Endothelial cell (in vitro differentiated cells): ENCODE measurements around the gene EDDM3A. TPM values are rescaled to one million over a fixed set of nuclear protein-coding genes. Genes with fewer than 3 reads are reported as not detected.
"Not testable (repeated sequence)": the region's sequence is repeated elsewhere in the genome, so short reads cannot be mapped to it uniquely, and the experiment has no call there.

Experiments
- DNase-seq: peaks from one replicate; pipeline ENCODE4 v3.0.0; 2021; ENCODE audit warnings: low spot score
- H3K27ac Mint-ChIP-seq: one replicate; pipeline ENCODE4 v1.8.0; 2021; ENCODE audit warnings: mixed read lengths, inconsistent platforms; ENCODE audit not compliant: unreplicated experiment
- H3K27me3 Mint-ChIP-seq: one replicate; pipeline ENCODE4 v1.8.0; 2021; ENCODE audit warnings: mild to moderate bottlenecking, moderate library complexity, mixed read lengths, inconsistent platforms; ENCODE audit not compliant: unreplicated experiment
- H3K36me3 Mint-ChIP-seq: one replicate; pipeline ENCODE4 v1.8.0; 2021; ENCODE audit warnings: mild to moderate bottlenecking, low read depth, mixed read lengths, inconsistent platforms; ENCODE audit not compliant: unreplicated experiment
- H3K4me1 Mint-ChIP-seq: one replicate; pipeline ENCODE4 v1.8.0; 2021; ENCODE audit warnings: mild to moderate bottlenecking, mixed read lengths, inconsistent platforms; ENCODE audit not compliant: unreplicated experiment
- H3K4me3 Mint-ChIP-seq: one replicate; pipeline ENCODE4 v1.8.0; 2021; ENCODE audit warnings: mild to moderate bottlenecking, mixed read lengths, inconsistent platforms; ENCODE audit not compliant: unreplicated experiment
- H3K9me3 Mint-ChIP-seq: one replicate; pipeline ENCODE4 v1.8.0; 2021; ENCODE audit warnings: mixed read lengths, inconsistent platforms; ENCODE audit not compliant: unreplicated experiment
- total RNA-seq: library from RNA; stranded (reverse); fragmentation: NEBNext Ultra II Directional; extraction: Animal tissue kit (Norgen Biotek cat#: 25700); gene quantifications from one replicate; pipeline ENCODE4 v1.2.1, GENCODE V29; 2021; ENCODE audit not compliant: unreplicated experiment
- TF ChIP-seq, protein P1 (sequence below): fragments of 200-600 bp; sonication (generic); IDR thresholded peaks from one replicate; pipeline ENCODE4 v1.5.0; 2021; ENCODE audit warnings: antibody characterized with exemption; ENCODE audit not compliant: unreplicated experiment

The EDDM3A gene
- total RNA-seq, 1 donor from 2014 or later = not detected

DNA sequence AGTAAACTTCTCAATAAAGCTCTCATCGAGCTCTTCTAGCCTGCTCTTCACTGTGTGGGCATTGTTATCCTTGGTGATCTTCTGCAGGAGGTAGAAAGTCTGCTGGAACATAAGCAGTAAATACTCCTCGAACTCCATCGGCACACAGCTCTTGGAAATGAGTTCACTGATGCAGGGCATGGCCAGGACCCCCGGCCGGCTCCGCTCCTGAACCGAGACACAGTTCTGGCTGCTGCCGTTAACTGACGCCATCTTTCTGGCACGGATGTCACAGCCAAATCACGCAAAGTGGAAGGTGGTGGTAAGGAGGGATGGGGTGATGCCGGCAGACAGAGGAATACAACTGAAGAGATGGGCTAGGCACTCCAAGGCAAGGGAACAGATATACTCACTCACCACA lies 23.7 kb upstream of the EDDM3A start:
- no peaks in the 10 kb centered on the region for H3K9me3 Mint-ChIP-seq
- no peaks in the 10 kb centered on the region for H3K4me1 Mint-ChIP-seq
- DNase-seq = no peak
- TF ChIP-seq, protein P1, sequence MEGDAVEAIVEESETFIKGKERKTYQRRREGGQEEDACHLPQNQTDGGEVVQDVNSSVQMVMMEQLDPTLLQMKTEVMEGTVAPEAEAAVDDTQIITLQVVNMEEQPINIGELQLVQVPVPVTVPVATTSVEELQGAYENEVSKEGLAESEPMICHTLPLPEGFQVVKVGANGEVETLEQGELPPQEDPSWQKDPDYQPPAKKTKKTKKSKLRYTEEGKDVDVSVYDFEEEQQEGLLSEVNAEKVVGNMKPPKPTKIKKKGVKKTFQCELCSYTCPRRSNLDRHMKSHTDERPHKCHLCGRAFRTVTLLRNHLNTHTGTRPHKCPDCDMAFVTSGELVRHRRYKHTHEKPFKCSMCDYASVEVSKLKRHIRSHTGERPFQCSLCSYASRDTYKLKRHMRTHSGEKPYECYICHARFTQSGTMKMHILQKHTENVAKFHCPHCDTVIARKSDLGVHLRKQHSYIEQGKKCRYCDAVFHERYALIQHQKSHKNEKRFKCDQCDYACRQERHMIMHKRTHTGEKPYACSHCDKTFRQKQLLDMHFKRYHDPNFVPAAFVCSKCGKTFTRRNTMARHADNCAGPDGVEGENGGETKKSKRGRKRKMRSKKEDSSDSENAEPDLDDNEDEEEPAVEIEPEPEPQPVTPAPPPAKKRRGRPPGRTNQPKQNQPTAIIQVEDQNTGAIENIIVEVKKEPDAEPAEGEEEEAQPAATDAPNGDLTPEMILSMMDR = no peak
- no peak overlapping the region for H3K4me3 Mint-ChIP-seq
- H3K27ac Mint-ChIP-seq = no peak overlapping the region
- H3K36me3 Mint-ChIP-seq = no peaks in the 10 kb centered on the region
- peaks cover 8% of the 10 kb centered on the region for H3K27me3 Mint-ChIP-seq

DNA sequence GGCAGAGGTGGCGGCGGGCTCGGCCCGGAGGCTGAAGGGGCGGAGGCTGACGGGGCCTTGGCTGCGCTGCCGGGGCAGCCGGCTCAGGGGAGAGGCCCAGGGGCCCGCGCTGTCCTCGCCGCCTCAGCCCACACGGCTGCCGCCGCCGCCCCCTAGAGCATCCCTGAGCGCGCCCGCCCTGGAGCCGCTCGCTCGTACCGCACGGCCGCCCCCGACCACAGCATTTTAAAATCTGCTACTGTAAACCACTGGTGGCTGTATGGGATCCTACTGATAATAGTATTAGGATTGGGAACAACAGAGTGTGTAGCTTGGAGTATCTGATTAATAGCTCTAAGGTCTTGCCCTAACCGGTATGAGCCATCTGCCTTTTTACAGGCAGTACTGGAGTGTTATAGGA lies 22.2 kb upstream of the EDDM3A start:
- no peak overlapping the region for H3K27ac Mint-ChIP-seq
- no peaks in the 10 kb centered on the region for H3K36me3 Mint-ChIP-seq
- peaks cover 7% of the 10 kb centered on the region for H3K27me3 Mint-ChIP-seq
- TF ChIP-seq, protein P1 = no peak
- no peaks in the 10 kb centered on the region for H3K4me1 Mint-ChIP-seq
- no peak overlapping the region for H3K4me3 Mint-ChIP-seq
- no peaks in the 10 kb centered on the region for H3K9me3 Mint-ChIP-seq
- DNase-seq = no peak

DNA sequence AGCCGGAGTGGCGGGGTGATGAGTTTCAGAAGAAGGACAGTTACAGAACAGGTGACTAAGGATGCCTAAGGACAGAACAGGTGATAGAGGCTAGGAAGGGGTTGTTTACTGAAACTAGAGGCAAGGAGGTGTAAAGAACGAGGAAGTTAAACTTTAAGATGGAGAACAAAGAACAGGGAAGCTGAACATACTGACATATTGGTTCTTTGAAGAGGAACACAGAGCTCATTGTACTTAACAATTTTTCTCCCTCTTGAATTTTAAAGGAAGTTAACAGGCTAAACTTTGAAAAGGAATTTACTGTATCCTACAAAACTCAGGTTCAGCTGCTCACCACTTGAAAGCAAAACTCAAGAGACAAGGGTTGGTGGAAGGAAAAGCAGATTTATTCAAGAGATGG lies 19.6 kb upstream of the EDDM3A start:
- H3K9me3 Mint-ChIP-seq, H3K4me3 Mint-ChIP-seq, DNase-seq, H3K27me3 Mint-ChIP-seq, H3K27ac Mint-ChIP-seq, H3K36me3 Mint-ChIP-seq, H3K4me1 Mint-ChIP-seq: not testable (repeated sequence)

DNA sequence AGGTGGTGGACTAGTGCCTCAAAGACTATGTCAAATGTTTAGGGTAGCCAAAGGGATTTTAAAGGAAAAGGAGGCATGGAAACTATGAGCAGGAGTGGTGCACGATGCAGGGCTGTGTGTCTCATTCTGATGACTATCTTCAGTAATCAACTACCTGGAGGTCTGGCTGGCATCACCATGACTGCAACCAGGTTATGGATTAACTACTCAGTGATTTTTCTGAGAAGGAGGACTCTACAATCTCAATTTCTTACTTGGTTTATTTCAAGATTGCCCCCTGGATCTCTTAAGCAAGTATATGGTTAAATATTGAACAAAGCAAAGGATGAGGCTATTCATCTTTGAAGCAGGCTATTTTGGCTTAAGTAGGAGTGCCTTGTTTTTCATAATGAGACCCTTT lies 19.2 kb upstream of the EDDM3A start:
- no peak for DNase-seq

DNA sequence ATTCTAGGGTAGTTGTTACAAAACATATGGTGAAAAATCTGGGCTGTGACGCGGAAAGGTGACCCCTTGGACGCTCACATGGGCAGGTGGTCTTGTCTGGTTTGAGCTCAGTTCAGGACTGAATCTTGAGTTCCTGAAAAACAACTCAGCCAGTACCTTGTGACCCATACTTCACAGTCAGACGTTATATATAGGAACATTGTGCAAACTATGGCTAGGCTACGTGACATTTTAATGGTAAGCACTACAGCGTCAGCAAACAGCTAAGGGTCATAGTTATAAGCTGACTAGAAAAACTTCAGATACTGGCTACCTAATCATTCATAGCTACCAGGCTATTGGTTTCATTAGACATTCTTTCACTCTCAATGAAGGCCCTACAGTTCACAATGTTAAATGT lies 14.8 kb upstream of the EDDM3A start:
- no peak overlapping the region for H3K4me3 Mint-ChIP-seq
- DNase-seq = no peak
- no peaks in the 10 kb centered on the region for H3K9me3 Mint-ChIP-seq
- H3K27me3 Mint-ChIP-seq = no peaks in the 10 kb centered on the region
- peaks cover 5% of the 10 kb centered on the region for H3K4me1 Mint-ChIP-seq
- H3K27ac Mint-ChIP-seq = no peak overlapping the region
- TF ChIP-seq, protein P1 = no peak
- H3K36me3 Mint-ChIP-seq = no peaks in the 10 kb centered on the region

More for the DNA sequence above, 19.2 kb upstream of the EDDM3A start:
- no peaks in the 10 kb centered on the region for H3K9me3 Mint-ChIP-seq
- no peak overlapping the region for H3K27ac Mint-ChIP-seq
- H3K4me3 Mint-ChIP-seq = no peak overlapping the region
- no peaks in the 10 kb centered on the region for H3K4me1 Mint-ChIP-seq
- TF ChIP-seq, protein P1 = no peak
- H3K36me3 Mint-ChIP-seq = no peaks in the 10 kb centered on the region
- H3K27me3 Mint-ChIP-seq = peaks cover 5% of the 10 kb centered on the region

DNA sequence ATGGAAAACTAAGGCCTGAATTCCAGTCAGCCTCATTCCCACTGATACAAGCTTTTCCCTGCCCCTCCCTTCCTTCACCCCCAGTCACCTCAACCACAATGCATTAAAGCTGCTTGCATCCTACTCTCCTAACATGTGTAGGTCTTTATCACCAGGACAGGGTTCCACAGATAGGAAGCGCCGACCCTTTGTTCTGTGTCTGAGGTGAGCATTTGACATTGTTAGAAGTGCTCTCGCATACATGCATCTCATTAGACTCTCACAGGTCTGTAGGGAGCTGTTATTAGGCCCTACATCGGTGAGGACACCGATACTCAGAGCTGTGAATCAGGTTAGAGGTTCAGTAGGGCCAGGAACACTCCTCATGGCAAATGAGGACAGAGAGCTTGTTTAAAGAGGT lies 13.2 kb upstream of the EDDM3A start:
- Mint-ChIP-seq H3K9me3 (no peaks in the 10 kb centered on the region), H3K27ac (no peak overlapping the region), H3K4me3 (no peak overlapping the region), H3K27me3 (no peaks in the 10 kb centered on the region), H3K4me1 (peaks cover 5% of the 10 kb centered on the region), H3K36me3 (no peaks in the 10 kb centered on the region)
- TF ChIP-seq, protein P1 = no peak
- DNase-seq = no peak
